Parathyroid adenoma (tissue), 2 donors: ENCODE data around the gene PSG4.
"Not testable (repeated sequence)": the region's sequence is repeated elsewhere in the genome, so short reads cannot be mapped to it uniquely, and the experiment has no call there.

Experiments used
- H2AFZ ChIP-seq: fragments of 300-600 bp; sonication (generic); one replicate; pipeline ENCODE4 v1.7.0; 2017; ENCODE audit warnings: antibody characterized with exemption, mild to moderate bottlenecking
- H3K27ac ChIP-seq: fragments of 300-600 bp; sonication (generic); one replicate; pipeline ENCODE4 v1.7.0; 2017
- H3K27me3 ChIP-seq: fragments of 300-600 bp; sonication (generic); one replicate; pipeline ENCODE4 v1.7.0; 2017; ENCODE audit warnings: low read length; ENCODE audit not compliant: control insufficient read depth, insufficient read depth
- H3K36me3 ChIP-seq: fragments of 300-600 bp; sonication (generic); one replicate; pipeline ENCODE4 v1.7.0; 2017; ENCODE audit warnings: low read length; ENCODE audit not compliant: control insufficient read depth, insufficient read depth
- H3K4me1 ChIP-seq: fragments of 300-600 bp; sonication (generic); one replicate; pipeline ENCODE4 v1.7.0; 2017; ENCODE audit warnings: control low read depth
- H3K4me2 ChIP-seq: fragments of 300-600 bp; sonication (generic); one replicate; pipeline ENCODE4 v1.7.0; 2017; ENCODE audit warnings: low read length
- H3K4me3 ChIP-seq: fragments of 300-600 bp; sonication (generic); one replicate; pipeline ENCODE4 v1.7.0; 2017; ENCODE audit warnings: low read depth, low read length
- H3K79me2 ChIP-seq: fragments of 300-600 bp; sonication (generic); one replicate; pipeline ENCODE4 v1.7.0; 2017; ENCODE audit warnings: control low read depth
- H3K9ac ChIP-seq: fragments of 300-600 bp; sonication (generic); one replicate; pipeline ENCODE4 v1.7.0; 2017; ENCODE audit warnings: mild to moderate bottlenecking
- H3K9me3 ChIP-seq: fragments of 300-600 bp; sonication (generic); one replicate; pipeline ENCODE4 v1.7.0; 2017; ENCODE audit warnings: low read length; ENCODE audit not compliant: control insufficient read depth
- donor health status: primary hyperparathyroidism.

The PSG4 gene

DNA sequence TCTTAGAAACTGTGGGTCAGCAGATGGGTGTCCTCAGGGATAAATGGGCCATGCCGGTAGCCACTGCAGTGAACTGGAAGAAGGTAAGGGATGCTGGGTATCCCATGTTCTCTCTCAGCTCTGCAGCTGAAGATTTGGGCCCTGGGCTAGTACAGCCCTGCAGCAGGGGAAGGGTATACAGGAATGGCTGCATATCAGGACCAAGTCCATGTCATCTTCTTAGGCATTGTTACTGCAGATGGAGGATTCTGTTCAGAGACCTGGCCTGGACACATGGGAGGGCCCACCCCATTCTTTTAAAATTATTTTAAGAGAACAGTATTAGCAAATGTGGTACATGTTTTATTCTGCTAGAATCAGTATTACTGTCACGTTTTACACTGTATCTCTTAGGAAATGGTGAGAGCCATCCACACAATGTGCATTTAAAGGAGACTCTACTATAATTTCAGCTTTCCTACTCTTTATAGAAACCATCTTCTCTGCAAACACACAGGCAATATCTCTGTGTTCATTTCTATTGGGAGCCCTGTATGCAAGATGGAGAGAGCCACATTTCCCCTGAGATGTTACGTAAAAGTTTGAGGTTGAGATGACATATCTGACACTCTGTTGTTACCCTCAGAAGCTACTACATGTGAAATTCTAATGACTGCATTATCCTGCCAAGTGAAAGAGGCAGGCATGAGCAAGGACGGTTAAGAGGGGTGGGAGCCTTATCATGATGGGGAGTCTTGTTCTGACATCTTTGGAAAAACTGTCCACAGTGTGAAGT is 12.9 kb downstream of the PSG4 start:
- not testable (repeated sequence) for H3K4me2 ChIP-seq, H3K9ac ChIP-seq, H3K27me3 ChIP-seq, H3K27ac ChIP-seq, H3K4me3 ChIP-seq, H3K4me1 ChIP-seq, H3K9me3 ChIP-seq, H2AFZ ChIP-seq, H3K79me2 ChIP-seq, H3K36me3 ChIP-seq

DNA sequence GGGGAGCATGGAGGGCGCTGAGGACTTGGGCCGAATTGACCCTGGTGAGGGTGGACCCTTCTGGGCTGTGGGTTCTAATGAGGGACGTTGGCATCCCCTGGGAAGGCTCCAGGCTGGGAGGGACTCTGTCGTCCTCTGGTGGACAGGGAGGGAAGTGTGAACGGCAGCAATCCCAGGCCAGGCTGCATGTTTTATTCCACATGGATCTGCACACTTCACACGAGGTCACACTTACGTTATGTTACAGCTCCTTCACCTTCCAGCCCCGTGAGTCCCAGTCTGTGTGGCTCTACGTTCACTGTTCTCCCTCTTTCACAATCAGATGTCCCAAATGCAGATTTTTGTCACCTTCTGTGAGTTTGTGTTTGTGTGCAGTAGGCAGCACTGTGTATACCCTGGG is 17.3 kb downstream of the PSG4 start:
- H3K9ac ChIP-seq, H3K27ac ChIP-seq, H3K4me2 ChIP-seq, H3K4me3 ChIP-seq, H3K4me1 ChIP-seq, H3K79me2 ChIP-seq, H3K36me3 ChIP-seq, H3K27me3 ChIP-seq, H2AFZ ChIP-seq, H3K9me3 ChIP-seq: not testable (repeated sequence)

DNA sequence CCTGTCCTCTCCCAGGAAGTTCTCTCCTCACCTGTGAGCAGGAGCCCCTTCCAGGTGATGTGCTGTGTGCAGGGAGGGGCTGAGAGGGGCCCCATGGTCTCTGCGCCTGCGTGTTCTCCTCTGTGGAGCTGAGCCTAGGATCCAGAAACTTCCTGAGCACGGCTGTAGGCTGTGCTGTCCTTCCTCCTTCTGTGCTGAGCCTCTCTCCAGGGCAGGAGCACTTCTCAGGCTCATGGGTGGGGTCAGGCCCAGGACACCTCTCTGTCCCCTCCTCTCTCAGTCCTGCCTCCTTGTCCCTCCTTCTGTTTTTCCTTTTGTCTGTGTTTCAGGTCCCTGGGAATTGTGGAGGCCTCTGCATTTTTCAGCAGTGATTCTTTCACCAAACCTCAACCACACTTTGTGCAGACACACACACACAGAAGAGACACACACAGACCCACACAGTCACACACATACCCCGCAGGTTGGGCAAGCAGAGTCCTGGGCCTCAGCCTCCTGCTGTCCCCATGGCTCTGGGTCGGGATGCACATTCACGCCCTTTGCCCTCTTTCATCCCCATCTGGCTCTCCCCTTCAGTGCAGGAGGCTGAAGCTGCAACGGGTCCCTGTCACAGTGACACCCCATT is 19.0 kb downstream of the PSG4 start, which contains the start of gene PSG5:
Gene PSG5 (minus strand): TSS at position 226 of the 625 bp plus-strand sequence. CDS start 131 bp downstream, at position 95.
- not testable (repeated sequence) for H3K27me3 ChIP-seq, H3K4me3 ChIP-seq, H3K79me2 ChIP-seq, H3K4me2 ChIP-seq, H3K9ac ChIP-seq, H3K36me3 ChIP-seq, H3K4me1 ChIP-seq, H3K27ac ChIP-seq, H2AFZ ChIP-seq, H3K9me3 ChIP-seq

DNA sequence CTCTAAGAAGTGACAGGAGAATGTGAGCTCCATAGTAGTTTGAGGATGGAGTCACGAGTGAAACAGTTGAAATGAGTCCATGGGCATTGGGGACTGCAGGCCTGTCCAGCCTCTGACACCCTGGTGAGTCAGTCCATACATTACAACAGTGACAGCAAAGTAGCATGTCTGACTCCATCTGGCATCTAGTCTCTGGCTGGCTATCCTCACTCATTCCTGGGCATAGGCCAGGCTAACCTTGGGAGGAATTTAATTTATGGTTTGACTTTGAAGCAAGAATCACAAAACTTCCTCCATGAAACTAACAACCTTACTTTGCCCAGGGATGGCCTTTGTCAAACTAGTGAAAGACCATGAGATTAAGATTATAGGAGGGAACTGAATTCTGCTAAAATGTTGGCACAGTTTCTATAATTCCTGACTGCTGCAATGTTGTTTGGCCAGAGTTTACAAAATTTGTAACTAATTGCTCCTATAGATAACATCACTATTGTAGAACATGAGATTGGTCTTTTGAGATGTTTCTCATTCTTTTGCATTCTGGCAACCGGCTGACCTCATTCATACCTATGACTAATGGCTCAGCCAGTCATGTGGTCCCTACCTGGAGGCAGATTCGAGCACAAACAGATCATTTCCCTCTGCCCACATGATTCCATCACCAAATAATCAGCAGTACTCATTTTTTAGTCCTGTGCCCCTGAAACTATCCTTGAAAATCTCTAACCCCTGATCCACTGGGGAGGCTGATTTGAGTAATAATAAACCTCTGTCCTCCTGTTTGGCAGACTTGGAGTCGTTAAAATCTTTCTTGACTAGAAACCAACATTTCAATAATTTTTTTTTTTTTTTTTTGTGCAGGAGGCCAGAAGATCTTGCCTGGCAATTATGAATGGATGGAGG is 23.3 kb downstream of the PSG4 start:
- not testable (repeated sequence) for H3K36me3 ChIP-seq, H3K4me2 ChIP-seq, H3K4me3 ChIP-seq, H3K79me2 ChIP-seq, H3K27me3 ChIP-seq, H3K9ac ChIP-seq, H3K9me3 ChIP-seq, H3K4me1 ChIP-seq, H2AFZ ChIP-seq, H3K27ac ChIP-seq

DNA sequence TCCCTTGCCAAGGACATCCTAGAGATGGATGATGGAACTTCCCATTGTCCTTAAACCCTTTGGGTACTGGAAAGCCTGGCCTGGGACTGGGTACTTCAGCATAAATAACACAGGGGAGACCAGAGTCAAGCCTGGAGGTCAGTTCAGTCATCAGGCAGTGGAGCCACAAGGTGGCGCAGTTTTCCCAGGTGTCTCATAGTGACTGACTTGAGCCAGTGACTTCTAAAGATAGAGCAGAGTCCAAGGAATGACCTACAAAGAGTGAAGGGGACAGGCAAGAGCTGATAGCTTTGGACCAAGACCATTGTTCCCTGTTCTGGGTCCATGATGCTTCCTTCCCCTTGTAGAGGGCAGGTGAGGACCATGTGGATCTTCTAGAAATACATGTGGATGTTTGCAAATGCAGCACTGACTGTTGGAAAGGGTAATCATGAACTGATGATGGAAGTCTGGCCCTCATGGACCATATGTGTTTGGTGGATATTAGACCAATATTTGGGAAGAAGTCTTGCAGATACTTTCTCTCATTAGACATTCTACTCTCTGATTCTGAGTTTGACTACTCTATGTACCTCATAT is 25.8 kb downstream of the PSG4 start:
- not testable (repeated sequence) for H3K4me3 ChIP-seq, H3K4me2 ChIP-seq, H2AFZ ChIP-seq, H3K4me1 ChIP-seq, H3K9ac ChIP-seq, H3K36me3 ChIP-seq, H3K79me2 ChIP-seq, H3K27ac ChIP-seq, H3K27me3 ChIP-seq, H3K9me3 ChIP-seq

DNA sequence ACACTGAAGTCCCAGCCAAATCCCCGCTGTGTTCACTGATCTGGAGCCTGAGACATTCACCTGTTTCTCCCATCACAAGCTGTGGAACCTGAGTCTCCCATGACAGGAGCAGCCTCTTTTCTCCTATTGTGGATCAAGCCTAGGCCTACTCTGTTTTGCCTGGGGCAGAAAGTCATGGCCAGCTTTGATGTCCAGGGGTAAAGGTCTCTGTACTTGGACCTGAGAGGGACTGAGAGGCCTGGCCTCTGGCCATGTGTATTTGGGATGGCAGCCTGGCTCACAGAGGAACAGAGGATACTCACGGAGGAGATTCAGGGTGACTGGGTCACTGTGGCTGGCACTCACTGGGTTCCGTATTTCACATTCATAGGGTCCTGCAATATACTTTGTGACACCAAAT is 26.9 kb downstream of the PSG4 start:
- not testable (repeated sequence) for H3K4me1 ChIP-seq, H3K9ac ChIP-seq, H2AFZ ChIP-seq, H3K9me3 ChIP-seq, H3K27me3 ChIP-seq, H3K4me2 ChIP-seq, H3K36me3 ChIP-seq, H3K79me2 ChIP-seq, H3K27ac ChIP-seq, H3K4me3 ChIP-seq

DNA sequence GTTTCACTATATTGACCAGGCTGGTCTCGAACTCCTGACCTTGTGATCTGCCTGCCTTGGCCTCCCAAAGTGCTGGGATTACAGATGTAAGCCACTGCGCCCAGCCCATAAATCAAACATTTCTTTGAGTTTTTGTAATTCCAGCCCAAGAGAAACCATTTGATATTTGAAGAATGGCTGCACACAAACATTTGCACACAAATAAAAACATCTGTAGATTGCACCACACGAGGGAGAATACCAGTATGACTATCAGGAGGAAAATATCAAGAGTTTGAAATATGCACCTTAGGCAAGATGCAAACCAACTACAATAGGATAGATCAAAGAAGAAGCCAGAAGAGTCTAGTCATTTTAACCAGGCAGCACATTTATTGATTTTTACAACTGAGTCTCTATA is 39.5 kb downstream of the PSG4 start:
- H3K9me3 ChIP-seq, H2AFZ ChIP-seq, H3K27ac ChIP-seq, H3K4me1 ChIP-seq, H3K4me2 ChIP-seq, H3K4me3 ChIP-seq, H3K79me2 ChIP-seq, H3K9ac ChIP-seq, H3K36me3 ChIP-seq, H3K27me3 ChIP-seq: not testable (repeated sequence)

DNA sequence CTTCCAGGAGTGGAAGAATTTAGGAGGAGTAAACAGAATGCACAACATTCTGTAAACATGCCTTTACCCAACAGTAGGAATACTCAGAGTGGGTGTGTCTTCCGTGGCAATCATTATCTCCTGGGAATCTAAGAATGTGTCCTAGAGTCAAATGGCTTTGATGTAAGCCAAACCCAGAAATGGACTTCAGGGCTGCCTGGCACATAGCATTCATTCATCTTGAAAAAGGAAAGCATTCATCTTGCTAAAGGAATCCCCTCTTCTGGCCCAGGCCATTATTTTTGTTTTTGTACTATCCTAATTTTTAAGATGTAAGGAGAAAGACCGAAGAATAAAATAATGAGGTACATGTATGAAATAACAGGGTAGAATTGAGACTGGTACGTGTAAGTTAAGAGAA is 42.3 kb downstream of the PSG4 start:
- H3K4me2 ChIP-seq, H3K36me3 ChIP-seq, H2AFZ ChIP-seq, H3K4me1 ChIP-seq, H3K27me3 ChIP-seq, H3K9me3 ChIP-seq, H3K27ac ChIP-seq, H3K4me3 ChIP-seq, H3K79me2 ChIP-seq, H3K9ac ChIP-seq: not testable (repeated sequence)

DNA sequence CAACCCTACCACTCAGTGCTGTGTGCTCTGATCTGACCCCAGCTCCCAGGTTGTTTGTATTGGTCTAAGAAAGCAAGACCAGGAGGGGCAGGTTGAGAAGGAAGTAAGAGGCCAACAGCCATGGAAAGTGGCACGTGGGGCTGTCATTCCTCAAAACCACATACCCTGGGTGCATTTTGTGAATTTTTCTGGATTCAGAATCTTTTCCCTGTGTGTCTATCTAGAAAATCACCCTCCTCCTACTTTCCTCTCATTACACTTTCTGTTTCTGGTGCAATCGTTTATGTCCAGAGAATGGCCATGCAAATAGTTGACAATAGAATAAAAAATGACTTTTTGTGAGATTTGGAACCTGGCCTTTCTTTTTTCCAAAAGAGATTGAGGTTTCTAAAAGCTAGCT is 43.2 kb downstream of the PSG4 start:
- H3K4me3 ChIP-seq, H3K4me1 ChIP-seq, H3K9me3 ChIP-seq, H3K9ac ChIP-seq, H3K79me2 ChIP-seq, H3K27me3 ChIP-seq, H3K36me3 ChIP-seq, H2AFZ ChIP-seq, H3K4me2 ChIP-seq, H3K27ac ChIP-seq: not testable (repeated sequence)
